ENCODE results near the gene LRRC56. TPM values are rescaled to one million over a fixed set of nuclear protein-coding genes. Genes with fewer than 3 reads are reported as not detected.

LRRC56 gene
- polyA plus RNA-seq, 6 donors from 2014 or later, result 0.66 to 1.6 (median 0.92) TPM; not detected in 1

- H3K4me3 Mint-ChIP-seq, result peak overlapping the region in 1 of 8 donors; percentile 29
- no peak for ATAC-seq (ENCODE audit: low read depth in 2 of 2)
Measured at GRCh38 chr11:532527-532985, 4.8 kb upstream of the LRRC56 start.

GRCh38 chr11:532986-533585 lies 4.2 kb upstream of the LRRC56 start:
- ATAC-seq (ENCODE audit: low read depth in 2 of 2) (no peak), DNase-seq (no peak)
- no peaks in the 10 kb centered on the region for H3K36me3 Mint-ChIP-seq
- H3K27me3 Mint-ChIP-seq, result no peaks in the 10 kb centered on the region
- H3K4me1 Mint-ChIP-seq, result peaks cover 14 to 35% (median 14%) of the 10 kb centered on the region in 3 donors
- no peak overlapping the region for H3K27ac Mint-ChIP-seq
- H3K9me3 Mint-ChIP-seq, result no peaks in the 10 kb centered on the region
- H3K4me3 Mint-ChIP-seq, result peak overlapping the region in 3 of 8 donors; percentile 15 to 44 (median 28)

More at GRCh38 chr11:532527-532985, 4.8 kb upstream of the LRRC56 start:
- H3K9me3 Mint-ChIP-seq, result no peaks in the 10 kb centered on the region
- no peak for DNase-seq
- peaks cover 8 to 30% (median 10%) of the 10 kb centered on the region in 3 donors for H3K4me1 Mint-ChIP-seq
- H3K27me3 Mint-ChIP-seq, result no peaks in the 10 kb centered on the region
- no peaks in the 10 kb centered on the region for H3K36me3 Mint-ChIP-seq
- no peak overlapping the region for H3K27ac Mint-ChIP-seq

- DNase-seq (no peak), ATAC-seq (ENCODE audit: low read depth in 2 of 2) (no peak)
- Mint-ChIP-seq H3K4me1 (peaks cover 17 to 41% (median 22%) of the 10 kb centered on the region in 3 donors), H3K9me3 (no peaks in the 10 kb centered on the region), H3K4me3 (peak overlapping the region in 7 of 8 donors; percentile 42 to 95 (median 53)), H3K27ac (no peak overlapping the region), H3K27me3 (no peaks in the 10 kb centered on the region), H3K36me3 (no peaks in the 10 kb centered on the region)
Measured at GRCh38 chr11:533586-534395, 3.5 kb upstream of the LRRC56 start.

- Mint-ChIP-seq H3K27me3 (no peaks in the 10 kb centered on the region), H3K27ac (peak overlapping the region in 3 of 6 donors; percentile 28 to 70 (median 30)), H3K9me3 (no peaks in the 10 kb centered on the region), H3K4me1 (peaks cover 20 to 41% (median 22%) of the 10 kb centered on the region in 3 donors), H3K4me3 (peak overlapping the region; percentile 49 to 95 (median 78)), H3K36me3 (no peaks in the 10 kb centered on the region)
- no peak for ATAC-seq (ENCODE audit: low read depth in 2 of 2)
- DNase-seq, result no peak
Measured at GRCh38 chr11:534396-535209, 2.7 kb upstream of the LRRC56 start.

- Mint-ChIP-seq H3K27me3 (no peaks in the 10 kb centered on the region), H3K36me3 (no peaks in the 10 kb centered on the region), H3K9me3 (no peaks in the 10 kb centered on the region), H3K4me1 (peaks cover 22 to 41% (median 22%) of the 10 kb centered on the region in 3 donors), H3K27ac (peak overlapping the region in 1 of 6 donors; percentile 98), H3K4me3 (peak overlapping the region in 1 of 8 donors; percentile 95)
- peak; percentile 10 to 15 for ATAC-seq (ENCODE audit: low read depth in 2 of 2)
- no peak for DNase-seq
Measured at GRCh38 chr11:535210-535518, 2.2 kb upstream of the LRRC56 start.

GRCh38 chr11:535519-536454 lies 1.5 kb upstream of the LRRC56 start, which contains the start of gene HRAS:
Gene HRAS (minus strand): TSS chr11:535576.
- peak within 1 kb of the TSS; percentile 98 to 100 (median 100) for H3K27ac Mint-ChIP-seq
- no peaks in the 10 kb centered on the region for H3K27me3 Mint-ChIP-seq
- no peaks in the 10 kb centered on the region for H3K9me3 Mint-ChIP-seq
- peak within 1 kb of the TSS; percentile 84 to 99 (median 96) for H3K4me3 Mint-ChIP-seq
- H3K36me3 Mint-ChIP-seq, result no peaks in the 10 kb centered on the region
- ATAC-seq (ENCODE audit: low read depth in 2 of 2), result peak; percentile 73 to 74
- peak; percentile 97 for DNase-seq
- H3K4me1 Mint-ChIP-seq, result peaks cover 22 to 41% (median 22%) of the 10 kb centered on the region in 3 donors

GRCh38 chr11:537622-538430 lies 499 bp downstream of the LRRC56 start:
- Mint-ChIP-seq H3K36me3 (no peaks in the 10 kb centered on the region), H3K27ac (peak overlapping the region; percentile 94 to 100 (median 98)), H3K4me3 (peak overlapping the region; percentile 84 to 99 (median 96)), H3K4me1 (peaks cover 21 to 34% (median 22%) of the 10 kb centered on the region in 3 donors), H3K27me3 (no peaks in the 10 kb centered on the region), H3K9me3 (no peaks in the 10 kb centered on the region)
- ATAC-seq (ENCODE audit: low read depth in 2 of 2) (no peak), DNase-seq (no peak)

GRCh38 chr11:538431-539051 lies 1.2 kb downstream of the LRRC56 start:
- Mint-ChIP-seq H3K27me3 (no peaks in the 10 kb centered on the region), H3K4me1 (peaks cover 21 to 34% (median 22%) of the 10 kb centered on the region in 3 donors), H3K9me3 (no peaks in the 10 kb centered on the region), H3K4me3 (peak overlapping the region in 7 of 8 donors; percentile 2 to 99 (median 96)), H3K27ac (peak overlapping the region in 5 of 6 donors; percentile 59 to 100 (median 97)), H3K36me3 (no peaks in the 10 kb centered on the region)
- ATAC-seq (ENCODE audit: low read depth in 2 of 2), result no peak
- DNase-seq, result no peak

- no peaks in the 10 kb centered on the region for H3K36me3 Mint-ChIP-seq
- no peaks in the 10 kb centered on the region for H3K9me3 Mint-ChIP-seq
- H3K4me1 Mint-ChIP-seq, result peaks cover 21 to 25% (median 22%) of the 10 kb centered on the region in 3 donors
- H3K27me3 Mint-ChIP-seq, result no peaks in the 10 kb centered on the region
- H3K27ac Mint-ChIP-seq, result peak overlapping the region in 2 of 6 donors; percentile 53 to 67
- DNase-seq (no peak), ATAC-seq (ENCODE audit: low read depth in 2 of 2) (no peak)
- H3K4me3 Mint-ChIP-seq, result no peak overlapping the region
Measured at GRCh38 chr11:539971-540481, 2.7 kb downstream of the LRRC56 start.

- H3K4me1 Mint-ChIP-seq, result peaks cover 21 to 25% (median 22%) of the 10 kb centered on the region in 3 donors
- no peaks in the 10 kb centered on the region for H3K36me3 Mint-ChIP-seq
- no peaks in the 10 kb centered on the region for H3K27me3 Mint-ChIP-seq
- peak overlapping the region in 1 of 8 donors; percentile 47 for H3K4me3 Mint-ChIP-seq
- no peak for ATAC-seq (ENCODE audit: low read depth in 2 of 2)
- peak overlapping the region in 1 of 6 donors; percentile 53 for H3K27ac Mint-ChIP-seq
- DNase-seq, result no peak
- H3K9me3 Mint-ChIP-seq, result no peaks in the 10 kb centered on the region
Measured at GRCh38 chr11:540583-541432, 3.5 kb downstream of the LRRC56 start.

All from naive B cell (primary cell).